ENCODE measurements around the gene EIF5A. TPM values are rescaled to one million over a fixed set of nuclear protein-coding genes. Genes with fewer than 3 reads are reported as not detected.
A peak's percentile ranks its signal among the peaks of the same experiment; 100 is the strongest.

Gene EIF5A
- total and polyA plus RNA-seq, 9 of the 15 experiments (the other 6 are each of a cell fraction or from before 2014, with no cell fraction given): 22.9 to 1,163 (median 772) TPM

GRCh38 chr17:7306911-7307685 lies at the start of gene EIF5A (continued):
- TF ChIP-seq LCOR (CRISPR knock-in tag; IDR thresholded peaks at IDR 0.05) (0 out of 2 replicates have a peak, but pooled peaks have one; percentile 28), NRF1 (conservative IDR thresholded peaks at IDR 0.05 in 1 of 2, IDR thresholded peaks at IDR 0.05 in 1 of 2) (peak; percentile 100), THAP12 (CRISPR knock-in tag; IDR thresholded peaks at IDR 0.05) (no peak), CBFB (CRISPR knock-in tag; IDR thresholded peaks at IDR 0.05) (no peak), LARP7 (IDR thresholded peaks at IDR 0.05) (no peak), RBFOX2 (IDR thresholded peaks at IDR 0.05; ENCODE audit: low read depth, low read length) (peak; percentile 81), TAF9B (IDR thresholded peaks at IDR 0.05; ENCODE audit: partially characterized antibody) (peak; percentile 77), POLR3A (IDR thresholded peaks at IDR 0.05; ENCODE audit: borderline replicate concordance, extremely low read depth, insufficient read depth, insufficient read length) (no peak), TEAD2 (tag; IDR thresholded peaks at IDR 0.05) (no peak)
